NCI-H1694 (cell line): ENCODE data around the gene METRN.

ENCODE experiments used
- DNase-seq: peaks from one replicate; lab custom pipeline; 2025; lab: John Stamatoyannopoulos, UW

The METRN gene

GRCh38 chr16:760065-760464, 45.1 kb downstream of the METRN start:
- no peak for DNase-seq

- DNase-seq = no peak
Observed at GRCh38 chr16:760545-761343, 45.8 kb downstream of the METRN start, which contains the start of gene MSLN. Gene MSLN, plus strand, starts transcription at chr16:760734. Its CDS starts 1,947 bp downstream, at chr16:762681.

GRCh38 chr16:761625-762513, 47.0 kb downstream of the METRN start:
- DNase-seq = no peak

- DNase-seq = no peak
Observed at GRCh38 chr16:762595-763268, 47.8 kb downstream of the METRN start.

GRCh38 chr16:763369-764183, 48.7 kb downstream of the METRN start:
- no peak for DNase-seq

- no peak for DNase-seq
Observed at GRCh38 chr16:764184-764750, 49.3 kb downstream of the METRN start.

- DNase-seq = no peak
Observed at GRCh38 chr16:764848-765487, 50.0 kb downstream of the METRN start.

GRCh38 chr16:765488-765865, 50.6 kb downstream of the METRN start:
- DNase-seq = no peak

- DNase-seq = no peak
Observed at GRCh38 chr16:766008-766819, 51.3 kb downstream of the METRN start.

- DNase-seq = no peak
Observed at GRCh38 chr16:766820-767640, 52.1 kb downstream of the METRN start.

GRCh38 chr16:767743-768235, 52.9 kb downstream of the METRN start:
- DNase-seq = no peak

- no peak for DNase-seq
Observed at GRCh38 chr16:768428-768827, 53.5 kb downstream of the METRN start.
